IMR-90 (cell line): ENCODE measurements around the gene AWAT1. TPM values are rescaled to one million over a fixed set of nuclear protein-coding genes. Genes with fewer than 3 reads are reported as not detected.

ENCODE experiments used
- ATAC-seq: fragments of 200-7000 bp; cut with Tn5 transposase; 2 replicates; pipeline ENCODE4 v1.9.1; 2020; ENCODE audit warnings: low read depth, mild to moderate bottlenecking, moderate library complexity
- BruUV-seq: library from RNA; stranded (reverse); fragments of 400-500 nt; replicated peaks from 2 replicates; lab custom pipeline; 2021; lab: Mats Ljungman, UMichigan
- CTCF ChIA-PET: fragments of 300-600 bp; formaldehyde crosslinking; extraction: SDS; loops from one replicate; lab custom pipeline; 2021; ENCODE audit warnings: antibody characterized with exemption; lab: Yijun Ruan, JAX
- POLR2A ChIA-PET: fragments of 300-600 bp; sonication (Branson Sonifier 250); formaldehyde crosslinking; loops from one replicate; lab custom pipeline; 2022; ENCODE audit warnings: antibody characterized with exemption; ENCODE audit not compliant: unreplicated experiment; lab: Charles Lee
- DNase-seq: peaks from one replicate; pipeline ENCODE4 v3.0.0; 2013
- H2AFZ ChIP-seq: replicated peaks from 2 replicates; pipeline ENCODE3; 2013; ENCODE audit warnings: low read length, mild to moderate bottlenecking; ENCODE audit not compliant: poor library complexity
- H2AK5ac ChIP-seq: 2 replicates; pipeline ENCODE4 v1.6.1; 2013; ENCODE audit warnings: low read depth, low read length, inconsistent platforms
- H2AK9ac ChIP-seq: replicated peaks from 2 replicates; pipeline ENCODE3; 2013; ENCODE audit warnings: mild to moderate bottlenecking, low read depth, low read length, moderate library complexity; ENCODE audit not compliant: poor library complexity
- H2BK120ac ChIP-seq: 2 replicates; pipeline ENCODE4 v1.6.1; 2013; ENCODE audit warnings: low read depth, low read length, inconsistent platforms
- H2BK15ac ChIP-seq: 3 replicates; pipeline ENCODE4 v1.6.1; 2013; ENCODE audit warnings: low read depth, low read length, inconsistent platforms
- H2BK20ac ChIP-seq: 2 replicates; pipeline ENCODE4 v1.6.1; 2013; ENCODE audit warnings: low read depth, mild to moderate bottlenecking, inconsistent platforms, low read length, moderate library complexity
- H2BK5ac ChIP-seq: 2 replicates; pipeline ENCODE4 v1.6.1; 2013; ENCODE audit warnings: mild to moderate bottlenecking, low read depth, low read length, inconsistent platforms; ENCODE audit not compliant: poor library complexity, severe bottlenecking
- H3K14ac ChIP-seq: replicated peaks from 2 replicates; pipeline ENCODE4 v1.6.1; 2013; ENCODE audit warnings: low read depth, low read length, inconsistent platforms
- H3K18ac ChIP-seq: 2 replicates; pipeline ENCODE4 v1.6.1; 2013; ENCODE audit warnings: low read depth, low read length, control low read depth
- H3K23ac ChIP-seq: 2 replicates; pipeline ENCODE4 v1.6.1; 2013; ENCODE audit warnings: low read depth, low read length, inconsistent platforms
- H3K27ac ChIP-seq: 2 replicates; pipeline ENCODE4 v1.5.1; 2013; ENCODE audit warnings: mild to moderate bottlenecking, control low read depth, low read length; ENCODE audit not compliant: insufficient read depth
- H3K27me3 ChIP-seq: 2 replicates; pipeline ENCODE4 v1.6.1; 2013; ENCODE audit warnings: low read length; ENCODE audit not compliant: control insufficient read depth, insufficient read depth
- H3K36me3 ChIP-seq: 2 replicates; pipeline ENCODE4 v1.6.1; 2013; ENCODE audit warnings: low read length, mixed read lengths; ENCODE audit not compliant: control insufficient read depth, insufficient read depth
- H3K4ac ChIP-seq: 2 replicates; pipeline ENCODE4 v1.6.1; 2013; ENCODE audit warnings: low read depth, low read length, inconsistent platforms
- H3K4me1 ChIP-seq: 2 replicates; pipeline ENCODE4 v1.6.1; 2013; ENCODE audit warnings: low read length, mixed read lengths; ENCODE audit not compliant: control insufficient read depth, insufficient read depth
- H3K4me2 ChIP-seq: 2 replicates; pipeline ENCODE4 v1.6.1; 2013; ENCODE audit warnings: low read depth, mild to moderate bottlenecking, control low read depth, low read length, moderate library complexity
- H3K4me3 ChIP-seq: 2 replicates; pipeline ENCODE4 v1.5.1; 2013; ENCODE audit warnings: low read depth, mild to moderate bottlenecking, control low read depth, low read length, moderate library complexity; ENCODE audit not compliant: insufficient read depth
- H3K56ac ChIP-seq: 2 replicates; pipeline ENCODE4 v1.6.1; 2013; ENCODE audit warnings: low read length, inconsistent platforms; ENCODE audit not compliant: insufficient read depth; ENCODE audit errors: extremely low read depth
- H3K79me1 ChIP-seq, 2 experiments: 2 replicates each; pipeline ENCODE4 v1.6.1; 2013; ENCODE audit warnings: low read length in 2 of 2, inconsistent platforms in 1 of 2, low read depth in 1 of 2
- H3K9ac ChIP-seq: 2 replicates; pipeline ENCODE4 v1.6.1; 2013; ENCODE audit warnings: low read depth, low read length, control low read depth
- H3K9me1 ChIP-seq: 2 replicates; pipeline ENCODE4 v1.6.1; 2013; ENCODE audit warnings: low read length, inconsistent platforms; ENCODE audit not compliant: insufficient read depth
- H3K9me3 ChIP-seq: 2 replicates; pipeline ENCODE4 v1.6.1; 2013; ENCODE audit warnings: low read length; ENCODE audit not compliant: control insufficient read depth, insufficient read depth
- H4K20me1 ChIP-seq: 2 replicates; pipeline ENCODE4 v1.6.1; 2013; ENCODE audit warnings: low read length, inconsistent platforms; ENCODE audit not compliant: insufficient read depth
- H4K5ac ChIP-seq: 2 replicates; pipeline ENCODE4 v1.6.1; 2013; ENCODE audit warnings: mild to moderate bottlenecking, low read depth, low read length, control low read depth
- H4K8ac ChIP-seq, 2 experiments: 2 replicates each; pipeline ENCODE4 v1.6.1; 2013; ENCODE audit warnings: low read depth in 2 of 2, low read length in 2 of 2, control low read depth in 1 of 2, inconsistent platforms in 1 of 2
- H4K91ac ChIP-seq: 2 replicates; pipeline ENCODE4 v1.6.1; 2013; ENCODE audit warnings: low read depth, low read length, inconsistent platforms; ENCODE audit not compliant: insufficient read depth
- BHLHE40 ChIP-seq: fragments of 150-350 bp; IDR thresholded peaks from 2 replicates; pipeline ENCODE4 v1.6.1; 2016; ENCODE audit warnings: mild to moderate bottlenecking, low read depth, low read length
- CEBPB ChIP-seq: IDR thresholded peaks from 2 replicates; pipeline ENCODE4 v1.6.1; 2012; ENCODE audit warnings: low read depth, low read length, improper control_type of control experiment
- CHD1 ChIP-seq: IDR thresholded peaks from 2 replicates; pipeline ENCODE4 v1.6.1; 2012; ENCODE audit warnings: low read depth, low read length, improper control_type of control experiment
- CTCF ChIP-seq: conservative IDR thresholded peaks from 2 replicates; pipeline ENCODE4 v1.5.1; 2012; ENCODE audit warnings: mild to moderate bottlenecking, low read depth, low read length, improper control_type of control experiment
- FOS ChIP-seq: fragments of 150-350 bp; IDR thresholded peaks from 2 replicates; pipeline ENCODE4 v1.6.1; 2016; ENCODE audit warnings: low read depth, low read length
- MAFK ChIP-seq: IDR thresholded peaks from 2 replicates; pipeline ENCODE4 v1.6.1; 2012; ENCODE audit warnings: low read depth, low read length, improper control_type of control experiment
- MAZ ChIP-seq: IDR thresholded peaks from 2 replicates; pipeline ENCODE4 v1.6.1; 2012; ENCODE audit warnings: low read depth, mild to moderate bottlenecking, low read length, improper control_type of control experiment, moderate library complexity, borderline replicate concordance
- MXI1 ChIP-seq: IDR thresholded peaks from 2 replicates; pipeline ENCODE4 v1.6.1; 2012; ENCODE audit warnings: low read depth, mild to moderate bottlenecking, low read length, moderate library complexity, borderline replicate concordance
- NFE2L2 ChIP-seq: fragments of 150-350 bp; IDR thresholded peaks from 2 replicates; pipeline ENCODE4 v1.6.1; 2016; ENCODE audit warnings: low read depth, mild to moderate bottlenecking, low read length
- RAD21 ChIP-seq: IDR thresholded peaks from 2 replicates; pipeline ENCODE4 v1.6.1; 2012; ENCODE audit warnings: low read length, improper control_type of control experiment
- RCOR1 ChIP-seq: IDR thresholded peaks from 2 replicates; pipeline ENCODE4 v1.6.1; 2012; ENCODE audit warnings: mild to moderate bottlenecking, low read length, improper control_type of control experiment; ENCODE audit not compliant: insufficient replicate concordance
- RFX5 ChIP-seq: IDR thresholded peaks from 2 replicates; pipeline ENCODE4 v1.8.0; 2012; ENCODE audit warnings: low read depth, mild to moderate bottlenecking, low read length, moderate library complexity
- SMC3 ChIP-seq: fragments of 150-350 bp; IDR thresholded peaks from 2 replicates; pipeline ENCODE4 v1.6.1; 2016; ENCODE audit warnings: low read depth, mild to moderate bottlenecking, antibody characterized with exemption, low read length, moderate library complexity
- USF2 ChIP-seq: fragments of 150-350 bp; IDR thresholded peaks from 2 replicates; pipeline ENCODE4 v1.6.1; 2017; ENCODE audit warnings: mild to moderate bottlenecking, antibody characterized with exemption, low read length, low read depth
- WGBS, 2 experiments: methylation state at CpG; one replicate each; pipeline versions ENCODE4 v1.1.5 to v1.1.7; 2013; ENCODE audit warnings: missing lambda C conversion rate in 2 of 2; ENCODE audit not compliant: insufficient read length in 1 of 2; ENCODE audit errors: extremely low coverage in 2 of 2; 5-methylcytosine and 5-hydroxymethylcytosine counted together
- dilution Hi-C: fragments of 300-500 bp; cut with HindIII; formaldehyde crosslinking; loops from one replicate; pipeline ENCODE4 v1.14.3; 2018; ENCODE audit warnings: low sequenced_read_pairs; ENCODE audit not compliant: unreplicated experiment
- in situ Hi-C: fragments of 300-500 bp; cut with MboI; formaldehyde crosslinking; loops from 3 replicates; pipeline ENCODE4 v1.14.3; 2019; ENCODE audit warnings: low sequenced_read_pairs, inconsistent platforms, mixed read lengths
- intact Hi-C: fragments of 100-400 bp; cut with micrococcal nuclease; formaldehyde crosslinking; loops from 2 replicates; pipeline ENCODE4 v1.10.0; 2022
- polyA plus RNA-seq, 3 experiments: library from polyadenylated mRNA; depleted of rRNA; stranded (reverse); fragments of >200 nt; gene quantifications; 2 replicates each; pipeline ENCODE4 v1.2.3, GENCODE V29; 2012; ENCODE audit warnings: low replicate concordance in 1 of 3
- total RNA-seq: library from RNA; depleted of rRNA; stranded (reverse); fragments of >200 nt; gene quantifications from 2 replicates; pipeline ENCODE4 v1.2.3, GENCODE V29; 2012
- TF ChIP-seq, protein P1 (sequence below): fragments of 150-350 bp; IDR thresholded peaks from 2 replicates; pipeline ENCODE4 v1.6.1; 2016; ENCODE audit warnings: low read depth, mild to moderate bottlenecking, low read length, moderate library complexity, borderline replicate concordance

The AWAT1 gene
- total and polyA plus RNA-seq, 2 of the 4 experiments (the other 2 are of a cell fraction): not detected

- H3K4me3 ChIP-seq: no peak overlapping the region
- in situ Hi-C loops: no loop called here
- POLR2A ChIA-PET: interaction anchor here (0.6 kb wide), 1 partner anchor 13 kb away, joined by 5 read pairs; no protein-coding TSS in a partner anchor
- H2BK15ac ChIP-seq: no peak overlapping the region
- intact Hi-C loops: no loop called here
- no peaks in the 10 kb centered on the region; the same call in 1 of the 2 replicates for H3K9me3 ChIP-seq
- no peak overlapping the region for H4K8ac ChIP-seq
- no peak overlapping the region for H3K4me2 ChIP-seq
- no peak overlapping the region for H2BK20ac ChIP-seq
- no peak overlapping the region for H4K91ac ChIP-seq
- peaks cover 3% of the 10 kb centered on the region for H3K27me3 ChIP-seq
- no CpG with 5 or more reads among the region's 5 CpGs for WGBS, 2 experiments
- H4K5ac ChIP-seq: no peak overlapping the region
- no peaks in the 10 kb centered on the region for H3K36me3 ChIP-seq
- H3K4ac ChIP-seq: no peak overlapping the region
- H3K27ac ChIP-seq: no peak overlapping the region
- no peak overlapping the region for H3K56ac ChIP-seq
- ATAC-seq (no peak), DNase-seq (peak; percentile 1)
- H3K79me1 ChIP-seq: no peaks in the 10 kb centered on the region
- no peaks in the 10 kb centered on the region for H3K4me1 ChIP-seq
- no peaks in the 10 kb centered on the region for H3K9me1 ChIP-seq
- no peak overlapping the region for H2BK5ac ChIP-seq
- H2BK120ac ChIP-seq: no peak overlapping the region
- no peak overlapping the region for H2AK5ac ChIP-seq
- CTCF ChIA-PET: no interaction called here
- no peak overlapping the region for H3K9ac ChIP-seq
- no peak overlapping the region for H2AK9ac ChIP-seq
- no peak for TF ChIP-seq RCOR1
- no peak for TF ChIP-seq MAZ
- TF ChIP-seq CEBPB: no peak
- TF ChIP-seq MAFK: no peak
- no peak for TF ChIP-seq NFE2L2
- no peak for TF ChIP-seq MXI1
- TF ChIP-seq FOS: no peak
- no peak for TF ChIP-seq USF2
- no peak for TF ChIP-seq RAD21
- TF ChIP-seq BHLHE40: no peak
- TF ChIP-seq, protein P1, sequence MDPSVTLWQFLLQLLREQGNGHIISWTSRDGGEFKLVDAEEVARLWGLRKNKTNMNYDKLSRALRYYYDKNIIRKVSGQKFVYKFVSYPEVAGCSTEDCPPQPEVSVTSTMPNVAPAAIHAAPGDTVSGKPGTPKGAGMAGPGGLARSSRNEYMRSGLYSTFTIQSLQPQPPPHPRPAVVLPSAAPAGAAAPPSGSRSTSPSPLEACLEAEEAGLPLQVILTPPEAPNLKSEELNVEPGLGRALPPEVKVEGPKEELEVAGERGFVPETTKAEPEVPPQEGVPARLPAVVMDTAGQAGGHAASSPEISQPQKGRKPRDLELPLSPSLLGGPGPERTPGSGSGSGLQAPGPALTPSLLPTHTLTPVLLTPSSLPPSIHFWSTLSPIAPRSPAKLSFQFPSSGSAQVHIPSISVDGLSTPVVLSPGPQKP: no peak
- no peak for TF ChIP-seq CHD1
- TF ChIP-seq CTCF: no peak
- TF ChIP-seq SMC3: no peak
- no peak for TF ChIP-seq RFX5
- H3K18ac ChIP-seq: no peak overlapping the region
- no peak overlapping the region for H3K23ac ChIP-seq
- dilution Hi-C loops: no loop called here
- no peak overlapping the region for H3K14ac ChIP-seq
- BruUV-seq: no TSS peak
- H4K20me1 ChIP-seq: no peaks in the 10 kb centered on the region
- H2AFZ ChIP-seq: no peak overlapping the region
Observed at GRCh38 chrX:70219938-70220764, 14.3 kb upstream of the AWAT1 start.
